ENCODE results near the gene SYNDIG1.

The SYNDIG1 gene

GRCh38 chr20:24530131-24530680 is 60.8 kb downstream of the SYNDIG1 start:
- H2BK5ac ChIP-seq (ENCODE audit: low read depth, low read length, poor library complexity, severe bottlenecking), result no peak overlapping the region
- no peak overlapping the region for H3K4ac ChIP-seq (ENCODE audit: low read depth in 1 of 2, low read length in 2 of 2)
- no peak overlapping the region for H2AK5ac ChIP-seq (ENCODE audit: low read length, severe bottlenecking)
- H2BK15ac ChIP-seq (ENCODE audit: low read depth, poor library complexity, severe bottlenecking), result no peak overlapping the region
- H3K79me1 ChIP-seq (replicated peaks; ENCODE audit: low read length, poor library complexity, severe bottlenecking), result no peaks in the 10 kb centered on the region
- WGBS, result 85% methylated on average over 2 of the region's 2 CpGs
- no peaks in the 10 kb centered on the region for H3K36me3 ChIP-seq (ENCODE audit: control insufficient read depth in 1 of 2, insufficient read depth in 2 of 2, low read depth in 1 of 2, low read length in 2 of 2)
- H3K4me1 ChIP-seq (ENCODE audit: control insufficient read depth, insufficient read depth, low read depth, low read length), result no peaks in the 10 kb centered on the region
- H4K8ac ChIP-seq (ENCODE audit: low read length), result no peak overlapping the region
- H3K27ac ChIP-seq (ENCODE audit: low read length, poor library complexity, severe bottlenecking), result no peak overlapping the region
- H3K18ac ChIP-seq (ENCODE audit: low read depth in 1 of 2, low read length in 2 of 2), result no peak overlapping the region
- no peaks in the 10 kb centered on the region for H3K27me3 ChIP-seq (ENCODE audit: control insufficient read depth in 1 of 2, insufficient read depth in 1 of 2, low read length in 2 of 2)
- no peak overlapping the region for H4K91ac ChIP-seq (ENCODE audit: low read length)
- no peak overlapping the region for H3K4me3 ChIP-seq (ENCODE audit: insufficient read depth in 1 of 2, low read depth in 1 of 2, low read length in 2 of 2)
- H3K23ac ChIP-seq (ENCODE audit: low read length in 2 of 2), result no peak overlapping the region
- H3K4me2 ChIP-seq (ENCODE audit: low read length, poor library complexity, severe bottlenecking), result no peak overlapping the region
- no peaks in the 10 kb centered on the region for H3K9me3 ChIP-seq (ENCODE audit: control insufficient read depth, low read length)
- no peak overlapping the region for H2BK120ac ChIP-seq (ENCODE audit: low read depth, low read length)
- H2AFZ ChIP-seq (ENCODE audit: low read depth, low read length), result no peak overlapping the region
- no peak overlapping the region for H2BK12ac ChIP-seq (ENCODE audit: low read length in 2 of 2)
- no peak overlapping the region for H3K14ac ChIP-seq (ENCODE audit: low read length in 2 of 2)
- no peak overlapping the region for H3K9ac ChIP-seq (ENCODE audit: low read length)
- DNase-seq, result no peak

- Histone ChIP-seq H3K9ac (ENCODE audit: low read length) (no peak overlapping the region), H2BK120ac (ENCODE audit: low read depth, low read length) (no peak overlapping the region), H2AFZ (ENCODE audit: low read depth, low read length) (no peak overlapping the region), H3K14ac (ENCODE audit: low read length in 2 of 2) (no peak overlapping the region), H3K4me1 (ENCODE audit: control insufficient read depth, insufficient read depth, low read depth, low read length) (no peaks in the 10 kb centered on the region), H2BK12ac (ENCODE audit: low read length in 2 of 2) (no peak overlapping the region), H3K79me1 (replicated peaks; ENCODE audit: low read length, poor library complexity, severe bottlenecking) (no peaks in the 10 kb centered on the region), H2BK15ac (ENCODE audit: low read depth, poor library complexity, severe bottlenecking) (no peak overlapping the region), H3K27ac (ENCODE audit: low read length, poor library complexity, severe bottlenecking) (no peak overlapping the region), H4K8ac (ENCODE audit: low read length) (no peak overlapping the region), H3K4me3 (ENCODE audit: insufficient read depth in 1 of 2, low read depth in 1 of 2, low read length in 2 of 2) (no peak overlapping the region), H3K23ac (ENCODE audit: low read length in 2 of 2) (no peak overlapping the region), H3K27me3 (ENCODE audit: control insufficient read depth in 1 of 2, insufficient read depth in 1 of 2, low read length in 2 of 2) (no peaks in the 10 kb centered on the region), H3K18ac (ENCODE audit: low read depth in 1 of 2, low read length in 2 of 2) (no peak overlapping the region), H2BK5ac (ENCODE audit: low read depth, low read length, poor library complexity, severe bottlenecking) (no peak overlapping the region), H4K91ac (ENCODE audit: low read length) (no peak overlapping the region), H3K9me3 (ENCODE audit: control insufficient read depth, low read length) (no peaks in the 10 kb centered on the region), H3K4me2 (ENCODE audit: low read length, poor library complexity, severe bottlenecking) (no peak overlapping the region), H3K36me3 (ENCODE audit: control insufficient read depth in 1 of 2, insufficient read depth in 2 of 2, low read depth in 1 of 2, low read length in 2 of 2) (no peaks in the 10 kb centered on the region), H3K4ac (ENCODE audit: low read depth in 1 of 2, low read length in 2 of 2) (no peak overlapping the region), H2AK5ac (ENCODE audit: low read length, severe bottlenecking) (no peak overlapping the region)
- no peak for DNase-seq
- 75% methylated on average over 2 of the region's 4 CpGs for WGBS
Measured at GRCh38 chr20:24531202-24531601, 61.8 kb downstream of the SYNDIG1 start.

- no peak overlapping the region for H3K27ac ChIP-seq (ENCODE audit: low read length, poor library complexity, severe bottlenecking)
- H2BK120ac ChIP-seq (ENCODE audit: low read depth, low read length), result no peak overlapping the region
- H3K4me2 ChIP-seq (ENCODE audit: low read length, poor library complexity, severe bottlenecking), result no peak overlapping the region
- H2AK5ac ChIP-seq (ENCODE audit: low read length, severe bottlenecking), result no peak overlapping the region
- H3K23ac ChIP-seq (ENCODE audit: low read length in 2 of 2), result no peak overlapping the region
- no peaks in the 10 kb centered on the region for H3K79me1 ChIP-seq (replicated peaks; ENCODE audit: low read length, poor library complexity, severe bottlenecking)
- H4K8ac ChIP-seq (ENCODE audit: low read length), result no peak overlapping the region
- no peak overlapping the region for H2BK15ac ChIP-seq (ENCODE audit: low read depth, poor library complexity, severe bottlenecking)
- H4K91ac ChIP-seq (ENCODE audit: low read length), result no peak overlapping the region
- no peak overlapping the region for H3K18ac ChIP-seq (ENCODE audit: low read depth in 1 of 2, low read length in 2 of 2)
- no peaks in the 10 kb centered on the region for H3K9me3 ChIP-seq (ENCODE audit: control insufficient read depth, low read length)
- H3K27me3 ChIP-seq (ENCODE audit: control insufficient read depth in 1 of 2, insufficient read depth in 1 of 2, low read length in 2 of 2), result no peaks in the 10 kb centered on the region
- H3K14ac ChIP-seq (ENCODE audit: low read length in 2 of 2), result no peak overlapping the region
- no peak overlapping the region for H3K4me3 ChIP-seq (ENCODE audit: insufficient read depth in 1 of 2, low read depth in 1 of 2, low read length in 2 of 2)
- H2BK12ac ChIP-seq (ENCODE audit: low read length in 2 of 2), result no peak overlapping the region
- H3K4me1 ChIP-seq (ENCODE audit: control insufficient read depth, insufficient read depth, low read depth, low read length), result no peaks in the 10 kb centered on the region
- H3K36me3 ChIP-seq (ENCODE audit: control insufficient read depth in 1 of 2, insufficient read depth in 2 of 2, low read depth in 1 of 2, low read length in 2 of 2), result no peaks in the 10 kb centered on the region
- no peak overlapping the region for H3K9ac ChIP-seq (ENCODE audit: low read length)
- H3K4ac ChIP-seq (ENCODE audit: low read depth in 1 of 2, low read length in 2 of 2), result no peak overlapping the region
- DNase-seq, result no peak
- no peak overlapping the region for H2BK5ac ChIP-seq (ENCODE audit: low read depth, low read length, poor library complexity, severe bottlenecking)
- no peak overlapping the region for H2AFZ ChIP-seq (ENCODE audit: low read depth, low read length)
- WGBS, result 75% methylated on average over 6 of the region's 6 CpGs
Measured at GRCh38 chr20:24531631-24532419, 62.4 kb downstream of the SYNDIG1 start.

GRCh38 chr20:24533449-24533848 is 64.0 kb downstream of the SYNDIG1 start:
- Histone ChIP-seq H3K9me3 (ENCODE audit: control insufficient read depth, low read length) (no peaks in the 10 kb centered on the region), H3K36me3 (ENCODE audit: control insufficient read depth in 1 of 2, insufficient read depth in 2 of 2, low read depth in 1 of 2, low read length in 2 of 2) (no peaks in the 10 kb centered on the region), H3K79me1 (replicated peaks; ENCODE audit: low read length, poor library complexity, severe bottlenecking) (no peaks in the 10 kb centered on the region), H3K27me3 (ENCODE audit: control insufficient read depth in 1 of 2, insufficient read depth in 1 of 2, low read length in 2 of 2) (no peaks in the 10 kb centered on the region), H2AK5ac (ENCODE audit: low read length, severe bottlenecking) (no peak overlapping the region), H2BK120ac (ENCODE audit: low read depth, low read length) (no peak overlapping the region), H2BK5ac (ENCODE audit: low read depth, low read length, poor library complexity, severe bottlenecking) (no peak overlapping the region), H3K9ac (ENCODE audit: low read length) (no peak overlapping the region), H3K18ac (ENCODE audit: low read depth in 1 of 2, low read length in 2 of 2) (no peak overlapping the region), H3K14ac (ENCODE audit: low read length in 2 of 2) (no peak overlapping the region), H3K4me3 (ENCODE audit: insufficient read depth in 1 of 2, low read depth in 1 of 2, low read length in 2 of 2) (no peak overlapping the region), H4K8ac (ENCODE audit: low read length) (no peak overlapping the region), H3K4me1 (ENCODE audit: control insufficient read depth, insufficient read depth, low read depth, low read length) (no peaks in the 10 kb centered on the region), H3K23ac (ENCODE audit: low read length in 2 of 2) (no peak overlapping the region), H2AFZ (ENCODE audit: low read depth, low read length) (no peak overlapping the region), H3K4ac (ENCODE audit: low read depth in 1 of 2, low read length in 2 of 2) (no peak overlapping the region), H4K91ac (ENCODE audit: low read length) (no peak overlapping the region), H2BK12ac (ENCODE audit: low read length in 2 of 2) (no peak overlapping the region), H3K4me2 (ENCODE audit: low read length, poor library complexity, severe bottlenecking) (no peak overlapping the region), H3K27ac (ENCODE audit: low read length, poor library complexity, severe bottlenecking) (no peak overlapping the region), H2BK15ac (ENCODE audit: low read depth, poor library complexity, severe bottlenecking) (no peak overlapping the region)
- DNase-seq, result no peak
- 78% methylated on average over 8 of the region's 8 CpGs for WGBS
